Urinary bladder (tissue), 4 donors: Measurements from ENCODE around the gene DAPK2. TPM values are rescaled to one million over a fixed set of nuclear protein-coding genes. Genes with fewer than 3 reads are reported as not detected.

Source experiments
- DNase-seq: peaks from one replicate; pipeline ENCODE4 v3.0.0-alpha.2; 2015; ENCODE audit errors: extremely low spot score
- H3K27ac ChIP-seq: one replicate; pipeline ENCODE4 v1.5.1; 2013; ENCODE audit warnings: low read depth, mild to moderate bottlenecking, moderate library complexity
- H3K36me3 ChIP-seq: one replicate; pipeline ENCODE4 v1.6.1; 2013; ENCODE audit warnings: mild to moderate bottlenecking, moderate library complexity; ENCODE audit not compliant: insufficient read depth
- H3K4me1 ChIP-seq: one replicate; pipeline ENCODE4 v1.6.1; 2013; ENCODE audit warnings: mild to moderate bottlenecking, moderate library complexity; ENCODE audit not compliant: insufficient read depth
- H3K4me3 ChIP-seq: one replicate; pipeline ENCODE4 v1.5.1; 2013; ENCODE audit warnings: low read depth, low read length
- WGBS: extraction: QIAGEN DNeasy Blood & Tissue Kit; methylation state at CpG from one replicate; pipeline ENCODE4 v1.1.7; 2013; 5-methylcytosine and 5-hydroxymethylcytosine counted together
- polyA plus RNA-seq: library from polyadenylated mRNA; stranded (reverse); fragments of 200-250 nt; gene quantifications from one replicate; pipeline ENCODE4 v1.2.3, GENCODE V29; 2013
- total RNA-seq: library from RNA; depleted of rRNA; stranded (reverse); fragments of >200 nt; gene quantifications from one replicate; pipeline ENCODE4 v1.2.3, GENCODE V29; 2014
- donor health status: healthy with polysubstance abuse.
- donor health status: healthy.

DAPK2 gene
- total and polyA plus RNA-seq, 2 donors, result 1.3 to 6.0 TPM

- Histone ChIP-seq H3K27ac (no peak overlapping the region), H3K36me3 (no peaks in the 10 kb centered on the region), H3K4me1 (no peaks in the 10 kb centered on the region), H3K4me3 (no peak overlapping the region)
- 79% methylated on average over 1 of the region's 1 CpG for WGBS
- no peak for DNase-seq
These were observed 2.6 kb upstream of the DAPK2 start for GRCh38 chr15:64048781-64049460.

GRCh38 chr15:64045774-64046420, 388 bp downstream of the DAPK2 start:
- H3K36me3 ChIP-seq, result no peaks in the 10 kb centered on the region
- WGBS, result 10% methylated on average over 69 of the region's 76 CpGs
- H3K4me3 ChIP-seq, result peak overlapping the region; percentile 64
- DNase-seq, result no peak
- H3K4me1 ChIP-seq, result no peaks in the 10 kb centered on the region
- H3K27ac ChIP-seq, result no peak overlapping the region

- H3K4me3 ChIP-seq, result peak overlapping the region; percentile 64
- WGBS, result 88% methylated on average over 5 of the region's 5 CpGs
- H3K27ac ChIP-seq, result no peak overlapping the region
These were observed 1.2 kb downstream of the DAPK2 start for GRCh38 chr15:64045101-64045435.

GRCh38 chr15:64044300-64045100, 1.8 kb downstream of the DAPK2 start:
- DNase-seq, result no peak
- H3K4me1 ChIP-seq, result no peaks in the 10 kb centered on the region
- WGBS, result 87% methylated on average over 7 of the region's 7 CpGs
- no peak overlapping the region for H3K27ac ChIP-seq
- H3K4me3 ChIP-seq, result no peak overlapping the region
- H3K36me3 ChIP-seq, result no peaks in the 10 kb centered on the region

More at GRCh38 chr15:64045101-64045435, 1.2 kb downstream of the DAPK2 start:
- Histone ChIP-seq H3K4me1 (no peaks in the 10 kb centered on the region), H3K36me3 (no peaks in the 10 kb centered on the region)
- DNase-seq, result no peak

DNA sequence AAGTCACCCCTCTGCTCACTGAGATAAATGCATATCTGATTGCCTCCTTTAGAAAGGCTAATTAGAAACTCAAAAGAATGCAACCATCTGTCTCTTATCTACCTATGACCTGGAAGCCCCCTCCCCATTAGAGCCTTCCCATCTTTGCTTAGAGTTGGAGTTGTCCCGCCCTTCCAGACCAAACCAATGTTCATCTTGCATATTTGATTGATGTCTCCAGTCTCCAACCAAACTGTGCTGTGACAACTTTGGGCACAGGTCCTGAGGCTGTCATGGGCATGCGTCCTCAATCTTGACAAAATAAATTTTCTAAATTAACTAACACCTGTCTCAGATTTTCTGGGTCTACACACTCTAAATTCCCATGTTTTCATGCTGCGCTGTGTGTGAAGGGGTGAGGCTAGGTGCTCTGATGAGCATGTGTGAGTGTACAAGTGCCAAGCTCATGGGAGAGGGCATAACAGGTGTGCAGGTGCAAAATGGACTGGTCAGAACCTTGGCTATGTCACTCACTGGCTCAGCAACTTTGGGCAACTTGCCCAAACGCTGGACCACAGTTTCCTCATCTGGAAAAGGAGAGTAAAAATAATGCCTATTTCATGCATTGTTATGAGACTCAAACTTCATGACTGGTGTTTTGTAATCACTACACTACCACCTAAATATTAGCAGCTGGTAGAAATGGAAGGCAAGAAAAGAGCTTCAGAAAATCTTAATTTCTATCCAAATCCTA, 7.2 kb downstream of the DAPK2 start:
- no peak overlapping the region for H3K27ac ChIP-seq
- 92% methylated on average over 4 of the region's 4 CpGs for WGBS
- H3K4me1 ChIP-seq, result no peaks in the 10 kb centered on the region
- H3K4me3 ChIP-seq, result no peak overlapping the region
- H3K36me3 ChIP-seq, result no peaks in the 10 kb centered on the region
- DNase-seq, result no peak

DNA sequence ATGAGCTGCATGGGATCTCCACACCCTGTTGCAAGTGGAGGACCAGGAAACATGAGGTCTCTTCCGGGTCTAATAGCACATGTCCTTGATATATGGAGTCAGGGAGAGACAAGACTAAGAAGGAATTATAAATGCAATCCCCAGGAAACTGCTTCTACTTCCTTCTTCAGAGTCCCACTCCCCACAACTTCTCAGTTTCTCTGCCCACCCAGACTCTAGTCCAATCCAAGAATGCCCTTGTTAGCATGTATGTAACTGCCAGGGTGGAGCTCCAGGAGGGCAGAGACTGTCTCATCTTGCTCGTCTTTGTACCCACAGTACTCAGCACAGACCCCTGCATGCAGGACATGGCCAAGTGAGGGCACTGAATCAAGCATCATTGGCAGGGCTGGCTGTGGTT, 8.3 kb downstream of the DAPK2 start:
- 47% methylated on average over 2 of the region's 2 CpGs for WGBS
- no peaks in the 10 kb centered on the region for H3K4me1 ChIP-seq
- no peak overlapping the region for H3K27ac ChIP-seq
- no peak for DNase-seq
- no peaks in the 10 kb centered on the region for H3K36me3 ChIP-seq
- H3K4me3 ChIP-seq, result no peak overlapping the region

- Histone ChIP-seq H3K4me3 (no peak overlapping the region), H3K4me1 (no peaks in the 10 kb centered on the region), H3K27ac (no peak overlapping the region), H3K36me3 (no peaks in the 10 kb centered on the region)
- no peak for DNase-seq
- 97% methylated on average over 3 of the region's 3 CpGs for WGBS
These were observed 9.2 kb downstream of the DAPK2 start for GRCh38 chr15:64037116-64037515.

- no peak for DNase-seq
- H3K36me3 ChIP-seq, result no peaks in the 10 kb centered on the region
- H3K4me1 ChIP-seq, result no peaks in the 10 kb centered on the region
- WGBS, result 76% methylated on average over 1 of the region's 1 CpG
- H3K27ac ChIP-seq, result no peak overlapping the region
- no peak overlapping the region for H3K4me3 ChIP-seq
These were observed 10.8 kb downstream of the DAPK2 start for GRCh38 chr15:64035525-64035924.

DNA sequence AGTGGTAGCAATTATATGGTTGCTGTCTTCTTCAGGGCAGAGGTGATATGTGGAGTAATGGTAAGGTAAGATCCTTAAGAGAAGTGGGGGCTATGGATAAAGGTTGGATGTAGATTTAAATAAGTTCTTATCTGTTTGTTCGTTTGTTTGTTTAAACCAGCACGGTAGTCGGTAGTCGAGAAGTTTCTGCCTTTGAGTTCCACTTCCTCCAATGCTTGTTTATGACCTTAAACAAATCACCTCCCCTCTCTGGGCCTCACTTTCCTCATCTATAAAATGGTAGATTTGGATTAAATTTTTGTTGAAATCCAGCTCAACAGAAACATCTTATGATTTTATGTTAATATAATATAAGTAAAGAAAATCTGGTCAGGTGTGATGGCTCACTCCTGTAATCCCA, 11.8 kb downstream of the DAPK2 start:
- Histone ChIP-seq H3K4me1 (no peaks in the 10 kb centered on the region), H3K36me3 (no peaks in the 10 kb centered on the region), H3K27ac (no peak overlapping the region), H3K4me3 (no peak overlapping the region)
- no peak for DNase-seq
- WGBS, result 55% methylated on average over 4 of the region's 4 CpGs

DNA sequence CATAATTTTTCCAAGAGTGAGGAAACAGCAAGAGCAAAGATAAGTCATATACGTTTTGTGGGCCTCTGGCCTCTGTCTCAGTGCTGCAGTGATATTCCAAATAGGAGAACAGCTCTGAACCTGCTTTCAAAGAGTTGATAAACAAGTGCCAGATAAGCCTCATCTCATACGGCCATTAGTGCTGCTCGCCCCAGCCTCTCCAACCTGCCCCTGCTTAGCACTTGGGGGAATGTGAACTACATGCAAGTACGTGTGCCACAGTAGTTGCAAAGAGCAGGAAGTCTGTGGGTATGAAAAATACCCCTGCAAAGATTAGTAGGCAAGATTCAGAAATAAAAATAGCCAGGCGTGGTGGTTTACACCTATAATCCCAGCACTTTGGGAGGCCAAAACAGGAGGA, 14.0 kb downstream of the DAPK2 start:
- Histone ChIP-seq H3K36me3 (no peaks in the 10 kb centered on the region), H3K4me1 (no peaks in the 10 kb centered on the region), H3K27ac (no peak overlapping the region), H3K4me3 (no peak overlapping the region)
- WGBS, result 83% methylated on average over 5 of the region's 5 CpGs
- DNase-seq, result no peak

- no peak overlapping the region for H3K4me3 ChIP-seq
- no peaks in the 10 kb centered on the region for H3K4me1 ChIP-seq
- H3K27ac ChIP-seq, result no peak overlapping the region
- no peak for DNase-seq
- WGBS, result 96% methylated on average over 4 of the region's 4 CpGs
- no peaks in the 10 kb centered on the region for H3K36me3 ChIP-seq
These were observed 16.2 kb downstream of the DAPK2 start for GRCh38 chr15:64030123-64030522.

- no peak for DNase-seq
These were observed 16.7 kb downstream of the DAPK2 start for GRCh38 chr15:64029633-64030032.

DNA sequence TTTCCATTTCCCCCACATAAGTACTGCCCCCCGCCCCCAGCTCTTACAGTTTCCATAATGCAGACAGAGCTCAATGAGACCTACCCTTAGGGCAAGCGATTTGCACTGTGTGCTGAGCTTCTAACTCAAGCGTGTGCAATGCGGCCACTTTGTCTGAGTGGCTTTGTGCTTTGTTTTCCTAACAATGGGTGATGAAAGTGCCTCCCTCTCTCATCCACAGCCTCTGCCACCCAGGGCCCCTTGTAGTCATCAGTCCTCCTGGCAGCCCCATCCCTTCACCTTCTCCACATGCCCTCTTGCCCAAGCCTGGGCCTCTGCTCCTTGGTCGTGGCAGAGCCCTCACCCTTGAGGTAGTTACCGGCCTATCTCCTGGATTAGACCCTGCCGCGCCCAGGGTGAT, 17.2 kb downstream of the DAPK2 start:
- WGBS, result 71% methylated on average over 8 of the region's 8 CpGs
- H3K4me1 ChIP-seq, result no peaks in the 10 kb centered on the region
- no peak overlapping the region for H3K27ac ChIP-seq
- no peak for DNase-seq
- H3K36me3 ChIP-seq, result no peaks in the 10 kb centered on the region
- no peak overlapping the region for H3K4me3 ChIP-seq

More at GRCh38 chr15:64029633-64030032, 16.7 kb downstream of the DAPK2 start:
- Histone ChIP-seq H3K4me1 (no peaks in the 10 kb centered on the region), H3K36me3 (no peaks in the 10 kb centered on the region), H3K4me3 (no peak overlapping the region), H3K27ac (no peak overlapping the region)
- WGBS, result 92% methylated on average over 4 of the region's 4 CpGs
